HL-60 (cell line): ENCODE data around the gene REEP5.

Experiments used
- POLR2AphosphoS5 ChIP-seq: IDR thresholded peaks from 2 replicates; pipeline ENCODE4 v1.6.1; 2012; ENCODE audit warnings: low read depth
- TF ChIP-seq, protein P1 (sequence below): IDR thresholded peaks from one replicate; pipeline ENCODE4 v1.5.1; 2011; ENCODE audit warnings: low read length, control low read depth, inconsistent platforms; ENCODE audit not compliant: insufficient read depth
- TF ChIP-seq, protein P2 (sequence below): IDR thresholded peaks from 2 replicates; pipeline ENCODE4 v1.6.1; 2012; ENCODE audit warnings: low read depth; ENCODE audit not compliant: insufficient replicate concordance

DNA sequence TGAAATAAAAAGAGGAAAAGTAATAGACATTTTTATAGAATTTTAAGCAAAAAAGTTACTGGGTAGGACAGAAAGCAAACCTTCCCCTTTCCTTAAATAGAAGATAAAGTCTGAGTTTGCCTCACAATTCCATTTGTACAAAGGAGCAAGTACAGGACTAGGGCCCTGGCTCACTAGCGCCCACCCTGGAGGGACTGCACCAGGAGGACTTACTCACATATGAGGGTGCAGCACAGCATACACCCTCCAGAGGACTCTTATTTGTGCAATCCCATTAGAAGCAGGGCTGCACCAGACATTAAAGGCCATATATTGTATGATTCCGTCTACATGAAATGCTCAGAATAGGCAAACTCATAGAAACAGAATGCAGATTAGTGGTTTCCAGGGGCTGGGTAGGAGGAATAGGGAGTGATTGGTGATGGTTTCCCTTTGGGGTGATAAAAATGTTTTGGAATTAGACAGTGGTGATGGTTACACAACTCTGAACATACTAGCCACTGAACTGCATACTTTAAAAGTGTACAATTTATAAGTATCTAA lies 4.5 kb downstream of the REEP5 start:
- TF ChIP-seq, protein P1, sequence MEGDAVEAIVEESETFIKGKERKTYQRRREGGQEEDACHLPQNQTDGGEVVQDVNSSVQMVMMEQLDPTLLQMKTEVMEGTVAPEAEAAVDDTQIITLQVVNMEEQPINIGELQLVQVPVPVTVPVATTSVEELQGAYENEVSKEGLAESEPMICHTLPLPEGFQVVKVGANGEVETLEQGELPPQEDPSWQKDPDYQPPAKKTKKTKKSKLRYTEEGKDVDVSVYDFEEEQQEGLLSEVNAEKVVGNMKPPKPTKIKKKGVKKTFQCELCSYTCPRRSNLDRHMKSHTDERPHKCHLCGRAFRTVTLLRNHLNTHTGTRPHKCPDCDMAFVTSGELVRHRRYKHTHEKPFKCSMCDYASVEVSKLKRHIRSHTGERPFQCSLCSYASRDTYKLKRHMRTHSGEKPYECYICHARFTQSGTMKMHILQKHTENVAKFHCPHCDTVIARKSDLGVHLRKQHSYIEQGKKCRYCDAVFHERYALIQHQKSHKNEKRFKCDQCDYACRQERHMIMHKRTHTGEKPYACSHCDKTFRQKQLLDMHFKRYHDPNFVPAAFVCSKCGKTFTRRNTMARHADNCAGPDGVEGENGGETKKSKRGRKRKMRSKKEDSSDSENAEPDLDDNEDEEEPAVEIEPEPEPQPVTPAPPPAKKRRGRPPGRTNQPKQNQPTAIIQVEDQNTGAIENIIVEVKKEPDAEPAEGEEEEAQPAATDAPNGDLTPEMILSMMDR: no peak
- TF ChIP-seq POLR2AphosphoS5: no peak
- TF ChIP-seq, protein P2, sequence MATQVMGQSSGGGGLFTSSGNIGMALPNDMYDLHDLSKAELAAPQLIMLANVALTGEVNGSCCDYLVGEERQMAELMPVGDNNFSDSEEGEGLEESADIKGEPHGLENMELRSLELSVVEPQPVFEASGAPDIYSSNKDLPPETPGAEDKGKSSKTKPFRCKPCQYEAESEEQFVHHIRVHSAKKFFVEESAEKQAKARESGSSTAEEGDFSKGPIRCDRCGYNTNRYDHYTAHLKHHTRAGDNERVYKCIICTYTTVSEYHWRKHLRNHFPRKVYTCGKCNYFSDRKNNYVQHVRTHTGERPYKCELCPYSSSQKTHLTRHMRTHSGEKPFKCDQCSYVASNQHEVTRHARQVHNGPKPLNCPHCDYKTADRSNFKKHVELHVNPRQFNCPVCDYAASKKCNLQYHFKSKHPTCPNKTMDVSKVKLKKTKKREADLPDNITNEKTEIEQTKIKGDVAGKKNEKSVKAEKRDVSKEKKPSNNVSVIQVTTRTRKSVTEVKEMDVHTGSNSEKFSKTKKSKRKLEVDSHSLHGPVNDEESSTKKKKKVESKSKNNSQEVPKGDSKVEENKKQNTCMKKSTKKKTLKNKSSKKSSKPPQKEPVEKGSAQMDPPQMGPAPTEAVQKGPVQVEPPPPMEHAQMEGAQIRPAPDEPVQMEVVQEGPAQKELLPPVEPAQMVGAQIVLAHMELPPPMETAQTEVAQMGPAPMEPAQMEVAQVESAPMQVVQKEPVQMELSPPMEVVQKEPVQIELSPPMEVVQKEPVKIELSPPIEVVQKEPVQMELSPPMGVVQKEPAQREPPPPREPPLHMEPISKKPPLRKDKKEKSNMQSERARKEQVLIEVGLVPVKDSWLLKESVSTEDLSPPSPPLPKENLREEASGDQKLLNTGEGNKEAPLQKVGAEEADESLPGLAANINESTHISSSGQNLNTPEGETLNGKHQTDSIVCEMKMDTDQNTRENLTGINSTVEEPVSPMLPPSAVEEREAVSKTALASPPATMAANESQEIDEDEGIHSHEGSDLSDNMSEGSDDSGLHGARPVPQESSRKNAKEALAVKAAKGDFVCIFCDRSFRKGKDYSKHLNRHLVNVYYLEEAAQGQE: no peak
